HUES6 (cell line): Measurements from ENCODE around the gene SEPTIN8.

Source experiments
- H3K27ac ChIP-seq: 2 replicates; pipeline ENCODE4 v1.7.0; 2013; ENCODE audit warnings: low read depth, mild to moderate bottlenecking, low read length, inconsistent platforms
- H3K27me3 ChIP-seq: 2 replicates; pipeline ENCODE4 v1.6.1; 2013; ENCODE audit warnings: low read length; ENCODE audit not compliant: control insufficient read depth, insufficient read depth
- H3K36me3 ChIP-seq: 2 replicates; pipeline ENCODE4 v1.6.1; 2013; ENCODE audit warnings: low read length; ENCODE audit not compliant: control insufficient read depth, insufficient read depth
- H3K4me1 ChIP-seq: 2 replicates; pipeline ENCODE4 v1.6.1; 2013; ENCODE audit warnings: low read length; ENCODE audit not compliant: control insufficient read depth, insufficient read depth
- H3K4me3 ChIP-seq: 2 replicates; pipeline ENCODE4 v1.5.1; 2013; ENCODE audit warnings: low read depth, low read length
- H3K9ac ChIP-seq: one replicate; pipeline ENCODE4 v1.6.1; 2013; ENCODE audit warnings: mild to moderate bottlenecking, low read length
- H3K9me3 ChIP-seq: 2 replicates; pipeline ENCODE4 v1.6.1; 2013; ENCODE audit warnings: low read depth, low read length; ENCODE audit not compliant: control insufficient read depth, insufficient read depth

Gene SEPTIN8

GRCh38 chr5:132763181-132764036 lies 13.6 kb downstream of the SEPTIN8 start:
- Histone ChIP-seq H3K9me3 (no peaks in the 10 kb centered on the region), H3K36me3 (peaks cover 45% of the 10 kb centered on the region), H3K4me3 (no peak overlapping the region), H3K27me3 (no peaks in the 10 kb centered on the region), H3K4me1 (no peaks in the 10 kb centered on the region), H3K27ac (no peak overlapping the region), H3K9ac (no peak overlapping the region)

- no peak overlapping the region for H3K4me3 ChIP-seq
- H3K27me3 ChIP-seq = no peaks in the 10 kb centered on the region
- H3K4me1 ChIP-seq = no peaks in the 10 kb centered on the region
- H3K27ac ChIP-seq = no peak overlapping the region
- H3K9ac ChIP-seq = no peak overlapping the region
- peaks cover 45% of the 10 kb centered on the region for H3K36me3 ChIP-seq
- no peaks in the 10 kb centered on the region for H3K9me3 ChIP-seq
Observed at GRCh38 chr5:132762246-132763000, 14.6 kb downstream of the SEPTIN8 start.

- Histone ChIP-seq H3K9ac (no peak overlapping the region), H3K4me1 (no peaks in the 10 kb centered on the region), H3K36me3 (peaks cover 45% of the 10 kb centered on the region), H3K27me3 (no peaks in the 10 kb centered on the region), H3K9me3 (no peaks in the 10 kb centered on the region), H3K27ac (no peak overlapping the region), H3K4me3 (no peak overlapping the region)
Observed at GRCh38 chr5:132761321-132762240, 15.5 kb downstream of the SEPTIN8 start.

- Histone ChIP-seq H3K4me3 (no peak overlapping the region), H3K36me3 (peaks cover 45% of the 10 kb centered on the region), H3K4me1 (no peaks in the 10 kb centered on the region), H3K27ac (no peak overlapping the region), H3K9me3 (no peaks in the 10 kb centered on the region), H3K9ac (no peak overlapping the region), H3K27me3 (no peaks in the 10 kb centered on the region)
Observed at GRCh38 chr5:132760601-132761317, 16.3 kb downstream of the SEPTIN8 start.

GRCh38 chr5:132760049-132760420 lies 17.0 kb downstream of the SEPTIN8 start:
- Histone ChIP-seq H3K4me3 (no peak overlapping the region), H3K9me3 (no peaks in the 10 kb centered on the region), H3K27ac (no peak overlapping the region), H3K4me1 (peaks cover 3% of the 10 kb centered on the region), H3K27me3 (no peaks in the 10 kb centered on the region), H3K9ac (no peak overlapping the region), H3K36me3 (peaks cover 43% of the 10 kb centered on the region)

GRCh38 chr5:132759114-132760048 lies 17.7 kb downstream of the SEPTIN8 start:
- Histone ChIP-seq H3K27me3 (no peaks in the 10 kb centered on the region), H3K9me3 (no peaks in the 10 kb centered on the region), H3K36me3 (peaks cover 36% of the 10 kb centered on the region), H3K4me1 (peaks cover 7% of the 10 kb centered on the region), H3K9ac (no peak overlapping the region), H3K27ac (no peak overlapping the region), H3K4me3 (no peak overlapping the region)

- no peak overlapping the region for H3K4me3 ChIP-seq
- H3K4me1 ChIP-seq = peaks cover 7% of the 10 kb centered on the region
- peaks cover 30% of the 10 kb centered on the region for H3K36me3 ChIP-seq
- H3K27me3 ChIP-seq = no peaks in the 10 kb centered on the region
- no peak overlapping the region for H3K27ac ChIP-seq
- no peaks in the 10 kb centered on the region for H3K9me3 ChIP-seq
- no peak overlapping the region for H3K9ac ChIP-seq
Observed at GRCh38 chr5:132758451-132758850, 18.6 kb downstream of the SEPTIN8 start.

- Histone ChIP-seq H3K9ac (no peak overlapping the region), H3K9me3 (no peaks in the 10 kb centered on the region), H3K4me3 (no peak overlapping the region), H3K27me3 (no peaks in the 10 kb centered on the region; the same call in 1 of the 2 replicates), H3K27ac (no peak overlapping the region), H3K36me3 (peaks cover 23% of the 10 kb centered on the region), H3K4me1 (peaks cover 7% of the 10 kb centered on the region)
Observed at GRCh38 chr5:132756542-132756941, 20.5 kb downstream of the SEPTIN8 start.

GRCh38 chr5:132754947-132755346 lies 22.1 kb downstream of the SEPTIN8 start:
- Histone ChIP-seq H3K36me3 (peaks cover 10% of the 10 kb centered on the region), H3K27me3 (peaks cover 12% of the 10 kb centered on the region), H3K4me3 (no peak overlapping the region), H3K4me1 (peaks cover 7% of the 10 kb centered on the region), H3K9me3 (no peaks in the 10 kb centered on the region), H3K27ac (no peak overlapping the region), H3K9ac (no peak overlapping the region)
